GM21737 (cell line): ENCODE results near the gene APOBEC4.

Experiments used
- ATAC-seq: cut with Tn5 transposase; IDR thresholded peaks from one replicate; pipeline ENCODE4 v1.9.1; 2021; ENCODE audit warnings: mild to moderate bottlenecking, moderate library complexity; ENCODE audit not compliant: unreplicated experiment

Gene APOBEC4

GRCh38 chr1:183604815-183605214 is 48.3 kb downstream of the APOBEC4 start:
- ATAC-seq = no peak

- no peak for ATAC-seq
Measured at GRCh38 chr1:183604038-183604808, 48.9 kb downstream of the APOBEC4 start.

GRCh38 chr1:183602510-183602909 is 50.6 kb downstream of the APOBEC4 start:
- ATAC-seq = no peak

GRCh38 chr1:183600634-183601033 is 52.5 kb downstream of the APOBEC4 start:
- ATAC-seq = no peak

- no peak for ATAC-seq
Measured at GRCh38 chr1:183600136-183600535, 53.0 kb downstream of the APOBEC4 start.

- peak; percentile 70 for ATAC-seq
Measured at GRCh38 chr1:183598386-183598785, 54.7 kb downstream of the APOBEC4 start.

- ATAC-seq = no peak
Measured at GRCh38 chr1:183597656-183598347, 55.3 kb downstream of the APOBEC4 start.

GRCh38 chr1:183596500-183596899 is 56.6 kb downstream of the APOBEC4 start:
- no peak for ATAC-seq
